ENCODE results near the gene STH.

GRCh38 chr17:46025060-46025459 lies 26.0 kb downstream of the STH start:
- no peak for TF ChIP-seq CTCF (IDR thresholded peaks at IDR 0.05; ENCODE audit: low read length)
- TF ChIP-seq EZH2 (optimal IDR thresholded peaks at IDR 0.05; ENCODE audit: low read depth, low read length) = no peak
- no peak for TF ChIP-seq EZH2phosphoT487 (IDR thresholded peaks at IDR 0.05; ENCODE audit: low read length)
